AG04450 (cell line): ENCODE data around the gene DNAJC5G. TPM values are rescaled to one million over a fixed set of nuclear protein-coding genes. Genes with fewer than 3 reads are reported as not detected.

ENCODE experiments used
- CTCF ChIA-PET: fragments of 300-600, 350-600 bp; formaldehyde crosslinking; extraction: SDS; loops from one replicate; lab custom pipeline; 2022; ENCODE audit warnings: antibody characterized with exemption, inconsistent platforms; lab: Charles Lee
- POLR2A ChIA-PET: fragments of 350-600 bp; formaldehyde crosslinking; extraction: SDS; loops from one replicate; lab custom pipeline; 2021; ENCODE audit warnings: antibody characterized with exemption, inconsistent platforms; lab: Yijun Ruan, JAX
- DNase-seq: peaks from one replicate; pipeline ENCODE4 v3.0.0-alpha.2; 2011; ENCODE audit warnings: low read depth, low spot score
- H3K27ac ChIP-seq: one replicate; pipeline ENCODE4 v1.5.1; 2012; ENCODE audit warnings: low read depth, low read length, control low read depth
- H3K27me3 ChIP-seq: one replicate; pipeline ENCODE4 v1.6.0; 2012; ENCODE audit warnings: low read length; ENCODE audit not compliant: control insufficient read depth, insufficient read depth
- H3K4me3 ChIP-seq: 2 replicates; pipeline ENCODE4 v1.5.1; 2011; ENCODE audit warnings: mild to moderate bottlenecking, low read depth, low read length, control low read depth
- H3K9me3 ChIP-seq: 2 replicates; pipeline ENCODE4 v1.5.1; 2012; ENCODE audit warnings: low read length; ENCODE audit not compliant: control insufficient read depth, insufficient read depth
- polyA plus RNA-seq: library from polyadenylated mRNA; depleted of rRNA; stranded (reverse); fragments of >200 nt; gene quantifications from 2 replicates; pipeline ENCODE4 v1.2.3, GENCODE V29; 2011
- TF ChIP-seq, protein P1 (sequence below): IDR thresholded peaks from 2 replicates; pipeline ENCODE4 v1.5.1; 2011; ENCODE audit warnings: low read depth, low read length, control low read depth, inconsistent platforms

DNAJC5G gene
- polyA plus RNA-seq, 1 experiment = not detected

- TF ChIP-seq, protein P1, sequence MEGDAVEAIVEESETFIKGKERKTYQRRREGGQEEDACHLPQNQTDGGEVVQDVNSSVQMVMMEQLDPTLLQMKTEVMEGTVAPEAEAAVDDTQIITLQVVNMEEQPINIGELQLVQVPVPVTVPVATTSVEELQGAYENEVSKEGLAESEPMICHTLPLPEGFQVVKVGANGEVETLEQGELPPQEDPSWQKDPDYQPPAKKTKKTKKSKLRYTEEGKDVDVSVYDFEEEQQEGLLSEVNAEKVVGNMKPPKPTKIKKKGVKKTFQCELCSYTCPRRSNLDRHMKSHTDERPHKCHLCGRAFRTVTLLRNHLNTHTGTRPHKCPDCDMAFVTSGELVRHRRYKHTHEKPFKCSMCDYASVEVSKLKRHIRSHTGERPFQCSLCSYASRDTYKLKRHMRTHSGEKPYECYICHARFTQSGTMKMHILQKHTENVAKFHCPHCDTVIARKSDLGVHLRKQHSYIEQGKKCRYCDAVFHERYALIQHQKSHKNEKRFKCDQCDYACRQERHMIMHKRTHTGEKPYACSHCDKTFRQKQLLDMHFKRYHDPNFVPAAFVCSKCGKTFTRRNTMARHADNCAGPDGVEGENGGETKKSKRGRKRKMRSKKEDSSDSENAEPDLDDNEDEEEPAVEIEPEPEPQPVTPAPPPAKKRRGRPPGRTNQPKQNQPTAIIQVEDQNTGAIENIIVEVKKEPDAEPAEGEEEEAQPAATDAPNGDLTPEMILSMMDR = no peak
- CTCF ChIA-PET = interaction anchor here (0.8 kb wide), 1 partner anchor 35 kb away, joined by 3 read pairs; no protein-coding TSS in a partner anchor
- H3K27me3 ChIP-seq = peaks cover 2% of the 10 kb centered on the region
- no peak overlapping the region for H3K27ac ChIP-seq
- DNase-seq = no peak
- H3K9me3 ChIP-seq = no peaks in the 10 kb centered on the region
- H3K4me3 ChIP-seq = no peak overlapping the region
- POLR2A ChIA-PET = no interaction called here
These were observed 30.1 kb upstream of the DNAJC5G start for GRCh38 chr2:27245116-27245515.

DNA sequence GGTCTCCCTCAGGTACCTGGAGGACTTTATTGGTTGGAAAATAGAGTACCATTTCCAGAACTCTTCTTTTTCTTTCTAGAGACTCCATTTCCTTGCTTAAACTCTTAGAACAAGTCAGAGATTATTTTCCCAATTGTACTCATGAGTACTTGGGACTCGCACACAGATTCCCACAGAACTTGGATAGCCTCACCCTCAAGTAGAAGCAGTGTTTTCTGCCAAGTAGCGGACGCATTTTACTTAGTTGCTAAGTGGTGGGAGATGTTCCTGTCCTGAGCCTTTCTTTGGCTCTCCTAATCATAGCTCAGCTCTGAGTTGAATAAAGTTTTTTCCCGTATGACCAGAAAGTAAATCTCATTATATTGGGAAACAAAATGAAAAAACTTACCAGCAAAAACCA lies 29.6 kb upstream of the DNAJC5G start:
- TF ChIP-seq, protein P1 = no peak

GRCh38 chr2:27247893-27248292 lies 27.3 kb upstream of the DNAJC5G start:
- no peak overlapping the region for H3K4me3 ChIP-seq
- H3K27me3 ChIP-seq = peaks cover 15% of the 10 kb centered on the region
- no peak overlapping the region for H3K27ac ChIP-seq
- TF ChIP-seq, protein P1 = no peak
- POLR2A ChIA-PET = interaction anchor here (0.9 kb wide), 1 partner anchor 55 kb away, joined by 3 read pairs; no protein-coding TSS in a partner anchor
- DNase-seq = no peak
- no peaks in the 10 kb centered on the region for H3K9me3 ChIP-seq
- CTCF ChIA-PET = interaction anchor here (4.1 to 5.1 kb wide), 2 partner anchors 32 to 55 kb away, joined by 41 to 53 read pairs; no protein-coding TSS in a partner anchor

More for the DNA sequence above, 29.6 kb upstream of the DNAJC5G start:
- Histone ChIP-seq H3K27me3 (peaks cover 7% of the 10 kb centered on the region), H3K9me3 (no peaks in the 10 kb centered on the region), H3K4me3 (no peak overlapping the region), H3K27ac (no peak overlapping the region)
- ChIA-PET CTCF (no interaction called here), POLR2A (no interaction called here)
- DNase-seq = no peak

- POLR2A ChIA-PET = interaction anchor here (0.6 kb wide), 1 partner anchor 30 kb away, joined by 3 read pairs; no protein-coding TSS in a partner anchor
- peaks cover 15% of the 10 kb centered on the region for H3K27me3 ChIP-seq
- CTCF ChIA-PET = interaction anchor here (0.7 to 5.1 kb wide), 4 partner anchors 31 to 96 kb away, joined by 4 to 53 read pairs (median 23); no protein-coding TSS in a partner anchor
- no peaks in the 10 kb centered on the region for H3K9me3 ChIP-seq
- TF ChIP-seq, protein P1 = no peak
- DNase-seq = no peak
- no peak overlapping the region for H3K4me3 ChIP-seq
- H3K27ac ChIP-seq = no peak overlapping the region
These were observed 25.9 kb upstream of the DNAJC5G start for GRCh38 chr2:27249159-27249890.
